Nephron (organoid): Measurements from ENCODE around the gene KLHDC4.

Experiments
- H3K27ac Mint-ChIP-seq, 3 experiments: 2 replicates each; pipeline ENCODE4 v1.8.0; 2020; ENCODE audit warnings: mixed read lengths in 3 of 3, mild to moderate bottlenecking in 2 of 3, moderate library complexity in 1 of 3
- H3K27me3 Mint-ChIP-seq: 2 replicates; pipeline ENCODE4 v1.8.0; 2021; ENCODE audit warnings: low read depth, mild to moderate bottlenecking, moderate library complexity, mixed read lengths
- H3K36me3 Mint-ChIP-seq: 2 replicates; pipeline ENCODE4 v1.8.0; 2020; ENCODE audit warnings: low read depth, mixed read lengths
- H3K4me1 Mint-ChIP-seq: 2 replicates; pipeline ENCODE4 v1.8.0; 2020; ENCODE audit warnings: mixed read lengths
- H3K4me3 Mint-ChIP-seq, 3 experiments: 2 replicates each; pipeline ENCODE4 v1.8.0; 2020; ENCODE audit warnings: mild to moderate bottlenecking in 3 of 3, mixed read lengths in 3 of 3, moderate library complexity in 2 of 3
- H3K9me3 Mint-ChIP-seq: 2 replicates; pipeline ENCODE4 v1.8.0; 2020; ENCODE audit warnings: mixed read lengths
- CTCF ChIP-seq, 3 experiments: fragments of 200-600 bp; sonication (generic); IDR thresholded peaks; one replicate each; pipeline ENCODE4 v1.5.0; 2021; ENCODE audit warnings: antibody characterized with exemption in 3 of 3; ENCODE audit not compliant: unreplicated experiment in 3 of 3

KLHDC4 gene

DNA sequence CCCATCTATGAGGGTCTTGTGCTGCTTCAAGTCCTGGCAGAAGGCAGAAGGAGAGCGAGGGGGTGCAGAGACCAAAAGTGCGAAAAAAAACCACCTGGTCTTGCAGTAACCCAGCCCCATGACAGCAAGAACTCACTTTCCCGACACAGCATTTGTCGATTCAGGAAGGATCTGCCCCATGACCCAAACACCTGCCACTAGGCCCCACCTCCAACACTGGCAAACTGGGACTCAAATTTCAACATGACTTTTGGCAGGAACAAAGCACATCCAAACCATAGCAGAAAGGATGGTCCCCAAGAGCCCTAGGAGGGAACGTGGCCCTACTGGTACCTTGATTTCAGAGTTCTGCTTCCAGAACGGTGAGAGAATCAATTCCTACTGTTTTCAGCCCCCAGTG, 34.7 kb upstream of the KLHDC4 start:
- H3K27me3 Mint-ChIP-seq: peaks cover 11% of the 10 kb centered on the region
- no peak for TF ChIP-seq CTCF (IDR thresholded peaks at IDR 0.05; ENCODE audit: unreplicated experiment in 3 of 3)
- peaks cover 3% of the 10 kb centered on the region for H3K9me3 Mint-ChIP-seq
- H3K4me3 Mint-ChIP-seq: no peak overlapping the region
- peaks cover 4% of the 10 kb centered on the region for H3K4me1 Mint-ChIP-seq
- H3K36me3 Mint-ChIP-seq: no peaks in the 10 kb centered on the region
- H3K27ac Mint-ChIP-seq: no peak overlapping the region

DNA sequence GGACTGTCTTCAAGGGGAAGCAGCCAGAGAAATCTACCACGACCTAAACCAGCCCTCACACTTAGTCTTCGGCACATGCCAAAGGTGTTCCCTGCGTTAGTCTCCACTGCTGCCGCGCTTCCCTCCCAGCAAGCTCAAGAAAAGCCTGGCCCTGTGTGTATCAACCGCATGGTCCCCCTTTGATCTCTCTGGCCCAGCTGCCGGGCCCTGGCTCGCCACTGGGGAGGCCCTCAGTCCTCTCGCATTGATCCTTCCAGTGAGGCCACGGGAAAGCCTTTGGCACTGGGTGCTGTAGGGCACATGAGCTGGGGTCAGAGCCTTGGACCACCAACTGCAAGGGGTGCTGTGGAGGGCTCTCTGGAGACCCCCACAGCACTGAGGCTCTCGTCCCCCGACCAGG, 29.6 kb upstream of the KLHDC4 start:
- Mint-ChIP-seq H3K4me1 (no peaks in the 10 kb centered on the region), H3K36me3 (no peaks in the 10 kb centered on the region), H3K27ac (no peak overlapping the region), H3K4me3 (no peak overlapping the region), H3K27me3 (peaks cover 3% of the 10 kb centered on the region), H3K9me3 (peaks cover 3% of the 10 kb centered on the region)
- no peak for TF ChIP-seq CTCF (IDR thresholded peaks at IDR 0.05; ENCODE audit: unreplicated experiment in 3 of 3)

GRCh38 chr16:87794485-87795078, 28.8 kb upstream of the KLHDC4 start:
- no peaks in the 10 kb centered on the region for H3K4me1 Mint-ChIP-seq
- H3K27ac Mint-ChIP-seq: no peak overlapping the region
- peaks cover under 1% of the 10 kb centered on the region for H3K27me3 Mint-ChIP-seq
- H3K9me3 Mint-ChIP-seq: peaks cover 4% of the 10 kb centered on the region
- H3K36me3 Mint-ChIP-seq: no peaks in the 10 kb centered on the region
- H3K4me3 Mint-ChIP-seq: no peak overlapping the region
- TF ChIP-seq CTCF (IDR thresholded peaks at IDR 0.05; ENCODE audit: unreplicated experiment in 3 of 3): no peak

- Mint-ChIP-seq H3K27me3 (no peaks in the 10 kb centered on the region), H3K4me1 (no peaks in the 10 kb centered on the region), H3K27ac (no peak overlapping the region), H3K9me3 (peaks cover 4% of the 10 kb centered on the region), H3K4me3 (no peak overlapping the region), H3K36me3 (no peaks in the 10 kb centered on the region)
- no peak for TF ChIP-seq CTCF (IDR thresholded peaks at IDR 0.05; ENCODE audit: unreplicated experiment in 3 of 3)
Observed at GRCh38 chr16:87792205-87792565, 26.4 kb upstream of the KLHDC4 start.

DNA sequence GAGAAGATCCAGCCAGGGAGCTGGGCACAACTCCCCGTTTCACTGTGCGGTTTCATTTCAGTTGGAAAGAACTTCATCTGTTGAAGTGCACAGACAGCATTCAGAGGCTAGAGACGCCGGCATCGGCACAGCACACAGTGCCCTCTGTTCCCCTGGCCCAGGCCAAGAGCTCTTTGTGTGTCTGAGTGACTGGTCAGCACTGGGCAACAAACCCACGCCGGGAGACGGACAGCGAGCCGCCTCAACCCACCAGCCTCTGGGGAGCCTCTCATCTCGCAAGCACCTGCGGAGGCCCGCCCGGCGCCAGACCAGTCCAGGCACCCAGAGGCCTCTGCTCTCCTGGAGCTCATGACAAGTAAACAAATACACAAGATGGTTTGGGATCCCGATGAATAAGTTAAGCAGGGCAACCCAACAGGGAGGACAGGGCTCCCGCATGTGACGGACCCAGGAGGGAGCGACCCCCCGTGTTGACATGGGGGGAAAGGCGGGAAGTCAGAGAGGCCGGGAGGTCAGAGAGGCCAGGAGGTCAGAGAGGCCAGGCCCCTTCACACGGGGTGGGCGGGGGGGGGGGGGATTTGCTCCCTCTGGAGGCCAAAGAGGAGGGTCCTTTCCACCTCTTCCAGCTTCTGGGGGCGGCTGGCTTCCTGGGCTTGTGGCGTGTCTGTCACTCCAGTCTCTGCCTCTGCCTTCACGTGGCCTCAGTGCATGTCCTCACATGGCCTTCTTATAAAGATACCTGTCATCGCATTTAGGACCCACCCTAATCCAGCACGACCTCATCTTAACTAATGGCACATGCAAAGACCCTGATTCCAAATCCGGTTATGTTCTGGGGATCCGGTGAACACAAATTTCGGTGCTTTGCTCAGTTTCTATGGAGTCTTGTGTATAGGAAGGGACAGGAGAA, 25.8 kb upstream of the KLHDC4 start:
- Mint-ChIP-seq H3K4me3 (no peak overlapping the region), H3K9me3 (peaks cover 4% of the 10 kb centered on the region), H3K36me3 (no peaks in the 10 kb centered on the region), H3K4me1 (no peaks in the 10 kb centered on the region), H3K27me3 (no peaks in the 10 kb centered on the region), H3K27ac (no peak overlapping the region)
- no peak for TF ChIP-seq CTCF (IDR thresholded peaks at IDR 0.05; ENCODE audit: unreplicated experiment in 3 of 3)
